DMS153 treated with DMSO at 0.1 percent for 48 hours (cell line): Measurements from ENCODE around the gene SPECC1L.

Source experiments
- DNase-seq: peaks from one replicate; lab custom pipeline; 2025; ENCODE audit not compliant: unreplicated experiment; lab: John Stamatoyannopoulos, UW

The SPECC1L gene

DNA sequence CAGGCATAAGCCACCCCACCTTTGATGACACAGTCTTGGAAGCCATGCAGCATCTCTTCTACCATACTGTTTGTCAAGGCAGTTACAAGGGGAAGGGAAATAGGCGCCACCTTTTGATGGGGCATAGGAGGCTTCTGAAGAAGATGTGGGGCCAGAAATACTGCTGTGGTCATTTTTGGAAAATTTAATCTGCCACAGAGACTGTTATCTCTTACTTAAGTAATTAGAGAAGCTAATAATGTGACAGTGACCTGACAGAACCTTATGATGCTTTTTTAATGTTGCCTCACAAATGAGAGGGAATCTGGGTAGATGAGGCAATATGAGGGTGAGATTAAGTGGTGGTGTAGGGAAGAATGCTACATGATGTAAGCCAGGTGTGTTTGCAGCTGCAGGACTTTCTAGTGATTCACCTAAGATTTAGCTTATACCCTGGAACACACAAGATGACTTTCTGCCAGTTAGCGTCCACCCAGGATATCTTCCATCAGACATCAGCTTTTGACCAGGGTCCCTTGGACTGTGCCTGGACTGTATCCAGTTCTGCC is 122.5 kb downstream of the SPECC1L start:
- no peak for DNase-seq

DNA sequence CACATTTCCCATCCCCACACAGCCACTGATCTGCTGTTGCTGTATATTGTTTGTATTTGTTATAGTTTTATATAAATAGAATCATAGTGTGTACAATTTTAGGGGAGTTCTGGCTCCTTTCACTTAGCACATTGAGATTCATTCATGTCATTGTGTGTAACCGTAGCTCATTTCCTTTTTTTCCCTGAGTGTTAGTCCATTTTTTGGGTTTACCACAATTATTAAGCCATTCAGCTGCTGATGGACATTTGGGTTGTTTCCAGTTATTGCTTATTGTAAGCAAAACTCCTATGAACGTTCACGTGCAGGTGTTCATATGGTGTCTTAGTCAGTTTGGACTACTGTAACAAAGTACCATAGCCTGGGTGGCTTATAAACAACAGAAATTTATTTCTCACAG is 123.2 kb downstream of the SPECC1L start:
- DNase-seq, result no peak

DNA sequence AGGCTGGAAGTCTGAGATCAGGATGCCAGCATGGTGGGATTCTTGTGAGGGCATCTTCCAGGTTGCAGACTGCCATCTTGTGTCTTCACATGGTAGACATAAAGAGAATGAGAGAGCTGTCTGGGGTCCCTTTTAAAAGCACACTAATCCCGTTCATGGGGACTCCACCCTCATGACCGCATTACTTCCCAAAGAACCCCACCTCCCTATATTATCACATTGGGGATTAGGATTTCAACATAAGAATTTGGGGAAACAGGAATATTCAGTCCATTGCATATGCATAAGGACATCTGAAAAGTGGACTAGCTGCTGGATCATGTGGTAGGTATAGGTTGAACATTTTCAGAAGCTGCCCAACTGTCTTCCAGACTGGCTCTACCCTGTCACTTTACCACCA is 123.6 kb downstream of the SPECC1L start:
- DNase-seq, result no peak

DNA sequence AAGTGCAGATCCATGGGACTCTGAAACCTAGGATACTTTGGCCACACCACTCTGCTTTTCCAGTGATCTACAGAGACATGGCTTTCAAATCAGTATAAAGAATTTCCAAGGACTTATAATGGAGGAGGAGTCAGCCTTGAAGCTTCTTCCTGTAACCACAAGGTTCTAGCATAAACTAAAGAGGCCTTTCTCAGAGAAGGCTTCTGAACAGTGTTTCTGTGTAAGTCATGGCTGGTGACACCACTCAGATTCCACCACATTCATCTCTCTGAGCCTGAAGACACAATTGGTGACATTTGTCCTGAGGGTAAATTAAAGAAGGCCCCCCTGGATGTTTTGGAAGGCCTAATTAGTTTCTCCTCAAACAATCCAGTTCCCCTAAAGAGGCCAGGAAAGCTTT is 127.8 kb downstream of the SPECC1L start:
- no peak for DNase-seq

DNA sequence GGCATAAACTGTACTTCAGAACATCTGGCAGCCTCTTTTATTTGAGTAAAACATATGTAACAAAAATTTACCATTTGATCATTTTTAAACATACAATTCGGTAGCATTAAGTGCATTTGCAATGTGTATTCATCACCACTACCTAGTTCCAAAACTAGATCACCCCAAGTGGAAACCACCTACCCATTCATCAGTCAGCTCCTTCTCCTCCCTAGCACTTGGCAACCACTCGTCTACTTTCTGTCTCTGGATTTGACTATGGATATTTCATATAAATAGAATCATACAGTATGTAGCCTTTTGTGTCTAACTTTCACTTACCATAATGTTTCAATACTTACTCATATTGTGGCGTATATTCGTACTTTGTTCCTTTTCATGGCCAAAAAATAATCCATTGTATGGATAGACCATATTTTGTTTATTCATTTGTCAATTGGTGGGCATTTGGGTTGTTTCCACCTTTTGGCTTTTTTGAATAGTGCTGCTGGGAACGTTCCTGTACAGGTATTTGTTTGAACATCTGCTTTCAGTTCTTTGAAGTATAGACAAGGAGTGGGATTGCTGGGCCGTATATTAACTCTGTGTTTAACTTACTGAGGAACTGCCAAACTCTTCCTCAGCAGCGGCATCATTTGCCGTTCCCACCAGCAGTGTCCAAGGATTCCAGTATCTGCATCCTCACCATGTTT is 129.5 kb downstream of the SPECC1L start:
- no peak for DNase-seq

DNA sequence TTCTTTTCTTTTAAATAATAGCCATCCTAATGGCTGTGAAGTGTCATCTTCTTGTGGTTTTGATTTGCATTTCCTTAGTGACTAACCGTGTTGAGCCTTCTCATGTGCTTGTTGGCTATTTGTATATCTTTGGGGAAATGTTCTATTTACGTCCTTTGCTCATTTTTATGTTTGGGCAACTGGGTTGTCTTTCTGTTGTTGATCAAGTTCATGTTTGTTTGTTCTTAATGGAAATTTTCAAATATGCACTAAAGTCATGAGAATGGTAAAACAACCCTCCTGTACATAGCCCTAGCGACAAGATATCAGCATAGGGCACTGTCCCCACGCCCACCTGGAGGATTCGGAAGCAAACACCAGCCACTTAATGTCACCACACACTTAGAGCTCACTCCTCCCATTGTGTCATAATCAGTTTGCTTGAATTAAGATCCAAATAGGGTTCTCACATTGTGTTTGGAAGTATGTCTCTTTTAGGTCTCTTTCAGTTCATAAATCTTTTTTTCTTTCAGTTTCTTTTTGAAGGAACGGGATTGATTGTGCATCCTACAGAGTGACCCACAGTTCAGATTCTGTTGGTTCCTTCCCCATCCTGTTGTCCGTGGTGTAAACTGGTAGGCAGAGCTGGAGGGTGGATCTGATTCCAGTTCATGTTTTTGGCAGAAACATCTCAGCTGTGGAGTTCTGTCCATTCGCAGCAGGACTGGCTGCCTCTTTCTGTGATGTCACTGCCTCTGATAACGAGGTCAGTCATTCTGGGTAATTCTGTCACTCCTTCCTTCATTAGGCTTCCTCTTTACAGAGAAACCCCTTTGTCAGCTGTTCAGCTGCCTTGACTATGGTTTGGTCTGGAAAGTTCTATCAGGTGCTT is 130.3 kb downstream of the SPECC1L start:
- no peak for DNase-seq

DNA sequence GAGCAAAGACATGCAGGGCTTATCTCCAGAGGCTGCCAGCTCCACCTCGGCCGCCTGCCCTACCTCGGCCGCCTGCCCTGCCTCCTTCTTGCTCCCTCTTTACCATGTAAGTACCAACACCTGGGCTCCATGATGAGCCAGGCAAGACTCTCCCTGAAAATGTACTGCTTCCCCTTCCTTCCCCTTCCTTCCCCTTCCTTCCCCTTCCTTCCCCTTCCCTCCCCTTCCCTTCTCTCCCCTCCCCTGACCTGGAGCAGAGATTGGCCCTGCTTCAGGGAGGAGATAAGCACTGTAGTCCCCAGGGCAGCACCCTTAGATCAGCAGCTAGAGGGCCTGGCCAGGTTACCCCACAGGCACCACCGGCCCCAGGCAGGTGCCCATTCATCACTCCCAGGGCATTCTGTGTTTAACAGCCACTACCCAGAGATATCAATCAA is 131.3 kb downstream of the SPECC1L start:
- no peak for DNase-seq

DNA sequence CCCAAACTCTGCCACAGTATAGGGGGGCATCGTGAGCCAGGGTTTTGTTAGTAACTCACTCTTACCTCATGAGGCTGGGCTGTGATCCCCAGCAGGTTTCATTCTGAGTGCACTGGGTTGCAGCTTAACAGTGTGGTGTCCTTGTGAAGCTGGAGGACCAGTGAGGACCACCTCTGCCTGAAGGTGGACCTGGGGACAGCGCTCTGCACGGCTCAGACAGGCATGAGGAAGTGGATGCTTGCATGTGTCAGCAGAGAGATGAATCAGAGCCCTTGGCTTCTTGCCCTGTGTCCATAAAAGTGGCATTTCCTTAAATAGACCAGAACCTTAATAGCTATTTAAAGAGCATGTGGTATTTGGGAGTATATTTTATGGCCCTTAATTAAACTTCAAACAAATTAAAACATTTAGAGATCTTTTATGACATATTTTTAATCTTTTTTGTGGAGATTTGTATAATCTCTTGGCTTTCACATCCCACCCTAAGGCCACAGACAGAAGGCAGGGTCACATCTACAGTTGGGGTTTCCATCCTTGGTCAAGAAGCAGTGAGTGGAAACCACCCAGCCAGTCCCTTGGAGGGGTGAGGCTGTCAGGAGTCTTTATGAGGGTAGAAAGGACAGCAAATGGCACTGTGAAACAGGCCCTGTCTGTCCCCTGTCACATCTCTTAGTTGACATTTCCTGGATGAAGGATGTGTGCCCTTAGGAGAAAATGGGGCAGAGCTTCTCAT is 132.0 kb downstream of the SPECC1L start:
- peak; percentile 83 for DNase-seq

DNA sequence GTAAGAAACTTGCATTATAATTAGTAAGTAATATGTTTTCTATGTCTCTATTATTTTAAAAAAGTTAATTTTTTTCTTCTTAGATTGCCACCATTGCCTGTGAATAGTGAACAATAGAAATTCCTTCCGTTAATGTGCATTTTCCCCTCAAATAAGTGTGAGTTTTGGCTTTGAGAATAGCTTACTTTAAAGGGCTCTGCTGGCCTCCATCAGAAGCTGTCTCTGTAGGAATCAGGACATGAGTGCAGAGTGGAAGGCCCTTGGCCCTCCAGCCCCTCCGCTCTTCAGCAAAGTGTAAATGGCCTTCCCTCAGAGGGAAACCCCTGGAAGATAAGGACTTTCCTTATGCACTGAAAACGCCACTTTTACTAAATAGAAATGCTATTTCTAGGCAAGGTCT is 132.7 kb downstream of the SPECC1L start:
- no peak for DNase-seq

DNA sequence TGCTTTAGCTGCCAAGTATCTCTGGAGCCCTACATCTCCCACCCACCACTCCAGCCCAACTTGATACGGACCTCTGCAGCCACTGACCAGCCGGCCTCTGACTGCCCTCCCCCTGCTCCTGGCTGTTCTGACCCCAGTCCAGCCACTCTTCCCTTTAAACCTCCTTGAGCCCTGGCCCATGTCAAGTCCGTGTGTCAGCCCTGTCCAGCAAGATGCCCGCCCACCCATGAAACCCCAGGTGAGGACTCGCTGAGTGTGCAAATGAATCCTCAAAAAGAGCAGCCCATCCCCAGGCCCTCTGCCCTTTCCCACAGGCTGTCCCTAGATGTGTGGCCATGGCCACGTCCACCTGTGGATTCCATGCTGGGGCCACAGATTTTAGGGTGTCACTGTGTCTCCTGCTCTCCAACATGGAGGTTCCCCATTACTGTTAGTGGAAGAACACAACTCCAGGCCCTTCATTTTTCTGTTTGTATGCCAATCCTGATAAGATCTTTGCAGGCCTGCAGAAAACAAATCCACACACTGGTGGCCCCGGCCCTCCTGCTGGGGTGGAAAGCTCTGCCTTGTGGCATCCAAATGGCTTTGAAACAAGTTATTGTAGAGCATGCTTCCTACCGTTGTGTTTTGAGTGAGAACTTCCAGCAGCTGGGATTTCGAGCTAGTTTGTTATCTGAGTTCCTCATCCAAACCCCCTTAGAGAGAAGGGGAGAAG is 134.1 kb downstream of the SPECC1L start:
- no peak for DNase-seq

DNA sequence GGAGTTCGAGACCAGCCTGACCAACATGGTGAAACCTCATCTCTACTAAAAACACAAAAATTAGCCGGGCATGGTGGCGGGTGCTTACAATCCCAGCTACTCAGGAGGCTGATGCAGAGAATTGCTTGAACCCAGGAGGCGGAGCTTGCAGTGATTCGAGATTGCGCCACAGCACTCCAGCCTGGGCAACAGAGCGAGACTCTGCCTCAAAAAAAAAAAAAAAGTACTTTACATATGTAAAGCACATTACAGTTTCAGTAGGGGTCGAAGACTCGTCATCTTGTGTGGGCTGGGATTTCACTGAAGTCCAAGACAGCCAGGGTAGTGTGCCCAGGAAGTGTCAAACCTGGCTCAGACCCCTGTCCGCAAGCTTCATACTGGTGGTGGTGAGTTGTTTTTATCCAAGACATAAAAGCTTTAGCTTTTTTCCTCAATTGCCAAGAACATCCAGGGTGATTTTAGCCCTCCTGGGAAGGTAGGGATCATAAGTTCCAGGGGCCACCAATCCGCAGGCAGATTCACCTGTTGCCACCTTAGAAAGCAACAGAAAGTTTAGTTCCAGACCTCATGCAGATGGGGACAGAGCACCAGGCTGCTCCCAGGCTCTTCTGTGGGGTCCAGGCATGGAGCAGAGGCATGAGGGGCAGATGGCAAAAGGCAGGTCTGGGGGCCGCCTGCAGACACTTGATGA is 135.1 kb downstream of the SPECC1L start:
- no peak for DNase-seq

DNA sequence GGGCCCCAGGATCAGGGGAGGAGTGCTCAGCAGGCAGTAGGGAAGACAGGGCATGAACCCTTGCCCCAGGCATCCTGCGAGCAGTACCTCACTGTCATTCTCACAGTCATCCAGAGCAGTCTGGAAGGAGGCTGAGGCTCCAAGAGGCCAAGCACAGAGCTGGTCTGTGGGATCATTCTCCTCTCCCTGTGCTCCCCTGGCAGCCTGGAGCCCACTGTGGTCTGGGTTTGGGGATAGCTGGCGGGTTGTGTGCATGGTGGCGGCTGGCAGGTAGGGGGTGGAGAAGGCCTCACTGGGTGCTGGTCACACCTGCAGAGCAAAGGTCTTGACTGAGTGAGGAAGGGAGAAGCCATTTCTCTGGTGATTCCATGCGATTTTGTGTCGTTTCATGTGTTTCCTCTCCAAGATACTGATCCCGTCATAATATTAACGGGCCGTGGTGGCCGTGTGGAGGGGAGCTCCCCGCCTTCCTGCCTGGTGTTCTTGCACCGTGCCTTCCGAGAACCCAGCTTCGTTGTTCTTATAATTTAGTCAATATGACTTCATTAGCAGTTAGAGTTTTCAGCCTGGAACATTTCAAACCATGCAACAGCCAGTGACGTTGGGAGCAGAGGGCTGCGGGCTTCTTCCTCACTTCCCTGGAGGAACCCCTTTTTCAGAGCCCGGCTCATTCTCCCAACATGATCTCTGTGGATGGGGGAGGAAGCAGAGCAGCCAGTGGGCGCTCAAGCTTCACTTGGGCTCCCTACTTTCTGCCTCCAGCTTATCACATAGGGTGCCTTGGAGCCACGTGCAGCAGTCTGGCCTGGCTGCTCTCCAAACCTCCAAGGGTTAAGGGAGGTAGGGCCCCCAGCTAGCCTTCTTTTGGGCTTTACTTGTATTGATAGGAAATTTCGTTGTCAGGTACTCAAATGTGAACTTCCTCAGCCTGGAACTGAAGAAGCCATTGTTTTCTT is 136.0 kb downstream of the SPECC1L start:
- DNase-seq, result no peak

DNA sequence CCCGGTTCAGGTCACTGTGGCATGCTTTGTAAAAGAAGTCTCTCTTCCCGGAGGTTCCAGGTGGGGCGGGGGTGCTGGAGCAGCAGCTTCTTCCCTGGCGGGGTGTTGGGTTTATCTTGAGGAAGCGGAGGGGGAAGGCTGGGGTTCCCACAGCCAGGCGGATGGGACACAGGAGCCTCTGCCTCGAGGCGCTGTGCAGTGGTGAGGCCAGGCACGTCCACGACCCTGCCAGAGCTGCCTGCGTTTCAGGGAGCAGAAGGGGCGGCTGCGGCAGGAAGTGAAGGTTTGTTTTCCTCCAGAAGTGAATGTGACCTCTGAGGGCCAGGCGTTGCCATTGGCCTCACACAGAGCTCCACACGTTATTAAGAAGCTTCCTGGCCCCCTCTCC is 136.6 kb downstream of the SPECC1L start:
- DNase-seq, result no peak

DNA sequence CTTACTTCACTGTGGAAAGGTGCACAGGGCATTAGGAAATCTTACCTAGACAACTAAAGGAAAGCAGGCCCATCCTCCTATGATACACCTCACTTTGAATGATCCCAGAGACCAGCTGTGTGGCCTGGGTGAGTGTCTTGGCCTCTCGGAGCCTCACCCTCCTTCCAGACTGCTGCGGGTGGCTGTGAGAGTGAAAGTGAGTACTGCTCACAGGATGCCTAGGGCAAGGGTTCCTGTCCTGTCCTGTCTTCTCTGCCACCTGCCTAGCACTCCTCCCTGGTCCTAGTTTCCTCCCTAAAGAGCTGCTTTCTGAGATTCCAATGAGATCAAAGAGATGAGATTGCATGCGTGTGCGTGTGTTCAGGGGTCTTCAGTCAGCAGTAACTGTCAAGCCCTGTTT is 137.3 kb downstream of the SPECC1L start:
- no peak for DNase-seq

DNA sequence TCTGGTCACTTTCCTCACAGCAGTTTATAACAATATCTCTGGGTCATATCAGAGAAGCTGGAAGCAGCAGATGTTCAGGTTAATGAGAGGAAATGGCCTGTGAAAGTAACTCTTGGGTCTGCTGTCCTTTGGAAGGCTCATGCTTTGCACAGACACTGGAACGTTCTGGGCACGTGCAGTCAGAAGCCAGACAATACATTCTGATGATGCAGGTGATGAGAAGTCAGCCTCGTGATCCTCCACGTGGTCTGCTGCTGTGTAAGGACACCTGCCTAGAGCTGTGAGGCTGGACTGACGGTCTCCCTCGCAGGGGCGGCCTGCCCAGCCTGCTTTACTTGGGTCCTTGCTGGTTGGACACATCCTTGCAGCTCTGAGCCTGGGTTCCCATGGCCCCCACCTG is 138.0 kb downstream of the SPECC1L start:
- DNase-seq, result no peak

DNA sequence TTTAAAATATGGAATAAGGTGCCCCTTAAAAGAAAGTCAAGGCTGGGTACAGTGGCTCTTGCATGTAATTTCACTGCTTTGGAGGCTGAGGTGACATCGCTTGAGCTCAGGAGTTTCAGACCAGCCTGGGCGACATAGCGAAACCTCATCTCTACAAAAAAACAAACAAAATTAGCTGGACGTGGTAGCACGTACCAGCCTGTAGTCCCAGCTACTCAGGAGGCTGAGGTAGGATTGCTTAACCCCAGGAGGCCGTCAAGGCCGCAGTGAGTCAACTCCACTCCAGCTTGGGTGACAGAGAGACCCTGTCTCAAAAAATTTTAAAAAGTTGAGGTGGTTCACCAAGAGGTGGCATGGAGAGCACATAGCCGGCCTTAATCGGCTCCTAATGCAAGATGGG is 139.1 kb downstream of the SPECC1L start:
- DNase-seq, result no peak

DNA sequence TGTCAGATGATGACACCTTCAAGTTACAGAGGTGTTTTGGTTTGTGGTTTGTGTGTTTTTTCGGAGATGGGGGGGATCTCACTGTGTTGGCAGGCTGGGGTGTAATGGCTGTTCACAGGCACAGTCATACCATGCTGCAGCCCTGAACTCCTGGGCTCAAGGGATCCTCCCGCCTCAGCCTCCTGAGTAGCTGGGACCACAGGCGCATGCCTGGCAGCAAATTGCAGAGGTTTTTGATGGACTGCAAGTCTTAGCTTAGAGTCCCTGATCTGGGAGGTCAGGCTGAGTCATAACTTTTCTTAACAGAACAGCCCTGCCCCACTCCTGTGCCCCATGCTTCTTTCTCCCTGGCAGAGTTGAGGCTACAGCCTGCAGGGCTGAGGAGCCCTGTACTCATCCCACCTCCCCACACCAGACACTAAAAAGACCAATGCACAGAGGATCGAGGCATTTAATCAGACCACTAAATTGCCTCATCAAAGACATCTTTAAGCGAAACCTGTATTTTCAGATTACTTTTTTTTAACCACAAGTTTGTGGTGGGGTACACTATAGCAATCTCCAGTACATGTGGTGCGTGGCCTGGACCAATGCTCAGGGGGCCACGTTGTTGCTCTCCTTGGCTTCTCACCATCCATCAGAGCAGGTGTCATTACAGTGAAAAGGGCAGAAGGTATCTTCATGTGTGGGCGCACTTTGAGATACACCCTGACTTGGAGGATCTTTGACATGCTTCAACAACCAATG is 139.7 kb downstream of the SPECC1L start:
- no peak for DNase-seq

DNA sequence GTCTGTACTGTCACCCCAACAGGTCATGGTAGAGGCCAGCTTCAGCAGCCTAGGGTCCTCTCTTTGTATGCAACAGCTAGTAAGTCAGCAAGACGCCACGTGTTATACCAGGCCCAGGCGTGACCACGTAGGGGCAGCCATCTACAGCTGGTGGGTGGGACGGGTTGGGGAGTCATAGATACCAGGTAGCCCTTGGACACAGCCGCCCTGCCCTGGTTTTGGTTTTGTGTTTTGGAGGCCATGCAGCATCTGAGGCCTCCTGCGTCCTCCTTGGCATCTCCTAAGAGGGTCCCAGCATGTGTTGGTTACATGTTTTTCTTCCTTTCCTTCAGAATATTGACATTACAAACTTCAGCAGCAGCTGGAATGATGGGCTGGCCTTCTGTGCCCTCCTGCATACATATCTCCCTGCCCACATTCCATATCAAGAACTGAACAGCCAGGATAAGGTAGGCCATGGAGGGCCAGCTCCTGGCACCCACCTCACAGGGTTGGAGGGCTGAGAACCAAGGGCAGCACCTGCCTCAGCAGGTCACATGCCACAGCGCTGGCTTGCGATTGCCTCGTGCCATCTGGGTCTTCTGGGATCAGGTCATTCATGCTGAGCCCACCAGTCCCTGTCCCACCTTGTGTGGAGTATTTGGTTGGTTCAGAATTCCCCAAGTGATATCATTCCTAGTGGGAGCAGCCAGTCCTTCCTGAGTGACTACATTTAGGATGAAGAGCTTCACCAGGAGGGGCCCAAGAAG is 140.8 kb downstream of the SPECC1L start:
- no peak for DNase-seq
